ENCODE measurements around the gene PEX5L.
A peak's percentile ranks its signal among the peaks of the same experiment; 100 is the strongest.

DNA sequence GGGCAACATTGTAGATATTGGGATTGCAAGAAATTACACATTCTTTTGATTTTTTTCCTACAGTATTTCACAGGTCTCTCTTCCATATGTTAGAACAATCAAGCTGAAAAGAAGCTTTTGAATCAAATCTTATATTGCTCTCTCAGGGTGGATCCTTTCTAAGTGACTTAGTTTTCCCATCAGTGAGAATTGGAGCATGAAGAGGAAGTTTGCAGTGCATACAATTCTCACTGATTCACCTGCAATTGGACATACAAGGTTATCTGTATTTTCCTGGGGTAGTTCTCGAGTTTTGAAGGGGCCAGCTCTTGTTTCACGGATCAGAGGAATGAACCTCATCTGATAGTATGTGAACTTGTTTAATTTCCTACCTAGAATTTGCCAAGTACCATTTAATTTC lies 150.8 kb downstream of the PEX5L start:
- TF ChIP-seq CREB1 (IDR thresholded peaks at IDR 0.05; ENCODE audit: low read depth) = no peak
- TF ChIP-seq ZNF24 (IDR thresholded peaks at IDR 0.05) = no peak
- TF ChIP-seq SREBF2 (IDR thresholded peaks at IDR 0.05; ENCODE audit: low read length) = no peak
- peak; percentile 55; the same call in 1 of the 2 replicates for TF ChIP-seq ATF2 (IDR thresholded peaks at IDR 0.05; ENCODE audit: low read length)
- no peak for TF ChIP-seq SMC3 (IDR thresholded peaks at IDR 0.05; ENCODE audit: borderline replicate concordance, low read length)
- no peak for TF ChIP-seq CTCF (IDR thresholded peaks at IDR 0.05 in 2 of 3, conservative IDR thresholded peaks at IDR 0.05 in 1 of 3; ENCODE audit: control insufficient read depth in 2 of 3, extremely low read depth in 1 of 3, insufficient read depth in 1 of 3, low read depth in 3 of 3, low read length in 3 of 3)
- TF ChIP-seq EZH2 (IDR thresholded peaks at IDR 0.05; ENCODE audit: borderline replicate concordance, control insufficient read depth, low read depth, low read length) = no peak
